Loucy (cell line): ENCODE results near the gene ADH1C.

ENCODE experiments used
- H2AFZ ChIP-seq: fragments of 200-600 bp; sonication (generic); 2 replicates; pipeline ENCODE4 v1.6.0; 2016; ENCODE audit warnings: antibody characterized with exemption, mild to moderate bottlenecking, low read length, moderate library complexity
- H3F3A ChIP-seq: fragments of 200-600 bp; 2 replicates; pipeline ENCODE4 v1.6.0; 2016; ENCODE audit warnings: antibody characterized with exemption, low read depth, mild to moderate bottlenecking
- H3K27me3 ChIP-seq: fragments of 200-600 bp; sonication (generic); 2 replicates; pipeline ENCODE4 v1.6.1; 2014; ENCODE audit warnings: low read length, mild to moderate bottlenecking; ENCODE audit not compliant: insufficient read depth, poor library complexity, severe bottlenecking
- H3K36me3 ChIP-seq: fragments of 200-600 bp; sonication (generic); 2 replicates; pipeline ENCODE4 v1.6.1; 2016; ENCODE audit warnings: low read length; ENCODE audit not compliant: insufficient read depth
- H3K4me1 ChIP-seq: fragments of 200-600 bp; sonication (generic); 2 replicates; pipeline ENCODE4 v1.5.1; 2014; ENCODE audit warnings: low read length, mild to moderate bottlenecking; ENCODE audit not compliant: insufficient read depth, poor library complexity, severe bottlenecking
- H3K4me2 ChIP-seq: fragments of 200-600 bp; sonication (generic); 2 replicates; pipeline ENCODE4 v1.6.0; 2014; ENCODE audit warnings: antibody characterized with exemption, low read length, low read depth, mild to moderate bottlenecking; ENCODE audit not compliant: poor library complexity, severe bottlenecking
- H3K4me3 ChIP-seq: fragments of 200-600 bp; sonication (generic); 2 replicates; pipeline ENCODE4 v1.5.1; 2014; ENCODE audit warnings: low read length, mild to moderate bottlenecking, mixed read lengths; ENCODE audit not compliant: poor library complexity, severe bottlenecking
- H3K79me2 ChIP-seq: fragments of 200-600 bp; sonication (generic); 2 replicates; pipeline ENCODE4 v1.6.1; 2014; ENCODE audit warnings: low read length; ENCODE audit not compliant: insufficient read depth
- H3K9ac ChIP-seq: fragments of 200-600 bp; sonication (generic); 2 replicates; pipeline ENCODE4 v1.6.0; 2014; ENCODE audit warnings: mild to moderate bottlenecking, low read depth, low read length, moderate library complexity; ENCODE audit not compliant: poor library complexity, severe bottlenecking
- H3K9me2 ChIP-seq: fragments of 200-600 bp; sonication (generic); replicated peaks from 2 replicates; pipeline ENCODE4 v1.6.1; 2016; ENCODE audit warnings: low read depth, low read length, mixed read lengths
- H3K9me3 ChIP-seq: fragments of 200-600 bp; sonication (generic); 2 replicates; pipeline ENCODE4 v1.6.1; 2014; ENCODE audit warnings: mild to moderate bottlenecking, antibody characterized with exemption, low read length, low read depth; ENCODE audit not compliant: insufficient read depth
- H4K20me1 ChIP-seq: fragments of 200-600 bp; sonication (generic); 2 replicates; pipeline ENCODE4 v1.6.0; 2014; ENCODE audit warnings: antibody characterized with exemption, low read length, mild to moderate bottlenecking; ENCODE audit not compliant: insufficient read depth, poor library complexity, severe bottlenecking
- CTCF ChIP-seq: fragments of 200-600 bp; sonication (generic); conservative IDR thresholded peaks from 2 replicates; pipeline ENCODE4 v1.5.1; 2014; ENCODE audit warnings: mild to moderate bottlenecking, antibody characterized with exemption, low read length
- EZH2phosphoT487 ChIP-seq: fragments of 200-600 bp; IDR thresholded peaks from 2 replicates; pipeline ENCODE4 v1.6.1; 2018; ENCODE audit warnings: antibody characterized with exemption, mild to moderate bottlenecking, moderate library complexity, borderline replicate concordance

Gene ADH1C

DNA sequence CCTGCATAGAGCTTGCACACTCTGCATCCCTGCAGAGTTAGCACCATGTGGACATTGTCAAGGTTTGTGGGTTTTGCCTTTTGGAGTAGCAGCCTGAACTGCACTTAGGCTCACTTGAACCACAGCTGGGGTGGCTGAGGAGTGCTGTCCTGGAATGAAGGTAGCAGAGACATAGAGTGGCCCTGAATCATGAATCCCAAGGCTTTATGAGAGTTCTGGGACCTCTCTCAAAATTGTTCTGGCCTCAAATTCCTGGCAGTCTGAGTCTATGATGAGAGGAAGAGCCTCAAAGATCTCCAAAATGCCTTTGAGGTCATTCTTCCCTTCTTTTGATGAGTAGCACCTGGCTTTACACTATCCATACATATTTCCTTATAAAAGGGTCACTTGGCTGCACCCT lies 37.1 kb upstream of the ADH1C start:
- TF ChIP-seq EZH2phosphoT487 (no peak), CTCF (no peak)
- no peaks in the 10 kb centered on the region for H3K9me2 ChIP-seq
- no peaks in the 10 kb centered on the region for H3K4me1 ChIP-seq
- no peaks in the 10 kb centered on the region for H3K36me3 ChIP-seq
- H3K4me2 ChIP-seq = no peak overlapping the region
- H3K79me2 ChIP-seq = no peaks in the 10 kb centered on the region
- no peak overlapping the region for H3K9ac ChIP-seq
- no peaks in the 10 kb centered on the region for H4K20me1 ChIP-seq
- H3K27me3 ChIP-seq = no peaks in the 10 kb centered on the region
- no peak overlapping the region for H3K4me3 ChIP-seq
- H3F3A ChIP-seq = no peaks in the 10 kb centered on the region
- H3K9me3 ChIP-seq = no peaks in the 10 kb centered on the region
- H2AFZ ChIP-seq = no peak overlapping the region

DNA sequence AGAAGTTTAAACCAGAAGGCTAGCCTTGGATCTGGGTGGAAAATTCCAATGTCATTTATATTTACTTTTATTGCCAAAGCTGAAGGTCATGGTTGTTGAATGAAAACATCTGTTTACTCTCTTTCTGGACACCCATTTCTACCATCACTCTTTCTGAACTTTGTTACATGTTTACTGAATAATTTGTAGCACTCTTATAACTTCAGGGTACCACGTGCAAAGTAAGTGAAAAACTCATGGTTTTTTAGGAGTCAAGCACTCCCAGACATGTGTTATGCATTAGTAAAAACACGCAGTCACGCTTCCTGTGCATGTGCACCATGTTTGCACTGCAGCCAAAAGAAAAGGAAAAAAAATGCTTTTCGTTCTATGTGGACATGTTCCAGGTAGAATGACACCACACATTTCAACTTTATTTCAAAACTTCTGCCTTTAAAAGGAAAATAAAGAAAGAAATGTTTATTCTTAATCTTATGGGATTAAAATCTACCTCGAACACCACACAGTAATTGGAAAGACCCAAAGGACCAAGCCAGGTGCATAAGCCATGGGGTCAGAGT lies 31.4 kb upstream of the ADH1C start:
- Histone ChIP-seq H3K36me3 (no peaks in the 10 kb centered on the region), H2AFZ (no peak overlapping the region), H3K79me2 (no peaks in the 10 kb centered on the region), H3K4me3 (no peak overlapping the region), H3K4me1 (no peaks in the 10 kb centered on the region), H3K9me3 (no peaks in the 10 kb centered on the region), H4K20me1 (no peaks in the 10 kb centered on the region), H3K9ac (no peak overlapping the region), H3F3A (no peaks in the 10 kb centered on the region), H3K27me3 (no peaks in the 10 kb centered on the region), H3K9me2 (no peaks in the 10 kb centered on the region), H3K4me2 (no peak overlapping the region)
- no peak for TF ChIP-seq EZH2phosphoT487
- no peak for TF ChIP-seq CTCF

DNA sequence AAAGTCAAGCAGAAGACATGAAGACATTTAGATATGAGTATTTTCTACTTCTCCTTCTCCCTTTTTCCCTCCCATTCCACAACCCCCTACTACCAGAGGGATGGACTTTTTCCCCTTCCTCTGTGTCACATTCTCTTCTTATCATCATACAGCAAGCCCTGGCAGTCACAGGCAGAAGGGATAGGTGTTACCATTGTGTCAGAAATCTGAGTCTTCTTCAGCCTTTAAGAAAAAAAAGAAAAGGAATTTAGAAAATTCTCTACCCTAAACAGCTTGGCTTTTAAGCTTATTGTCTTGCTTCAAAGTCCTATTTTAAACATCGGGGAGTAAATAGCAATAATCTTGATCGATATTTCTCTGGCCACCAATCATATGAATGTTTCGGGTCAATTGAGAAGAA lies 30.9 kb upstream of the ADH1C start:
- Histone ChIP-seq H4K20me1 (no peaks in the 10 kb centered on the region), H3K4me2 (no peak overlapping the region), H3K9ac (no peak overlapping the region), H2AFZ (no peak overlapping the region), H3K4me3 (no peak overlapping the region), H3K4me1 (no peaks in the 10 kb centered on the region), H3K79me2 (no peaks in the 10 kb centered on the region), H3K9me2 (no peaks in the 10 kb centered on the region), H3K27me3 (no peaks in the 10 kb centered on the region), H3K9me3 (no peaks in the 10 kb centered on the region), H3F3A (no peaks in the 10 kb centered on the region), H3K36me3 (no peaks in the 10 kb centered on the region)
- TF ChIP-seq EZH2phosphoT487 = no peak
- TF ChIP-seq CTCF = no peak
